GM19468 (cell line): ENCODE measurements around the gene CETP.

Experiments
- ATAC-seq: cut with Tn5 transposase; IDR thresholded peaks from one replicate; pipeline ENCODE4 v1.9.1; 2021; ENCODE audit warnings: mild to moderate bottlenecking, moderate library complexity, moderate number of reproducible peaks; ENCODE audit not compliant: unreplicated experiment; ENCODE audit errors: extremely low read depth

Gene CETP, protein sequence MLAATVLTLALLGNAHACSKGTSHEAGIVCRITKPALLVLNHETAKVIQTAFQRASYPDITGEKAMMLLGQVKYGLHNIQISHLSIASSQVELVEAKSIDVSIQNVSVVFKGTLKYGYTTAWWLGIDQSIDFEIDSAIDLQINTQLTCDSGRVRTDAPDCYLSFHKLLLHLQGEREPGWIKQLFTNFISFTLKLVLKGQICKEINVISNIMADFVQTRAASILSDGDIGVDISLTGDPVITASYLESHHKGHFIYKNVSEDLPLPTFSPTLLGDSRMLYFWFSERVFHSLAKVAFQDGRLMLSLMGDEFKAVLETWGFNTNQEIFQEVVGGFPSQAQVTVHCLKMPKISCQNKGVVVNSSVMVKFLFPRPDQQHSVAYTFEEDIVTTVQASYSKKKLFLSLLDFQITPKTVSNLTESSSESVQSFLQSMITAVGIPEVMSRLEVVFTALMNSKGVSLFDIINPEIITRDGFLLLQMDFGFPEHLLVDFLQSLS

GRCh38 chr16:56961851-56962281 is at the start of gene CETP:
CETP (plus strand) TSS chr16:56961950; CDS start chr16:56961980, 30 bp downstream.
- no peak for ATAC-seq

GRCh38 chr16:56912746-56913708 is 48.7 kb upstream of the CETP start:
- no peak for ATAC-seq

DNA sequence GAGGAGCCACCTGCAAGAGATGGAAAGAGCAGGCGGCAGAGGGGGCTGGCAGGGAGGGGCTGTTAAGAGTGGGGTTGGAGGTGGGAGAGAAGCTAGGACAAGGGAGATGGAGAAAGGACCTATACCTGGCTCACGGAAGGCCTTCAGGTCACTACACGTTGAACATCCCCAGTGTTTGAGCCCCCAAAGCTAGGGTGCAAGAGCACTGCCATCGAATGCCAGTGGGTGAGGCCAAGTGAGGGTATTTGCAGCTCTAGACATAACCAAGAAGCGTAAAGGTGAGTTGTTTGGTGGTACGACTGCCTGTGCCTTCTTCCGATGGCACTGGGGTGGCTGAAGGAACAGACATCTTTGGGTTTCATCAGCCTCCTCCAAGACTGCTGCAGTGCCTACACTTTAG is 46.9 kb upstream of the CETP start:
- no peak for ATAC-seq

DNA sequence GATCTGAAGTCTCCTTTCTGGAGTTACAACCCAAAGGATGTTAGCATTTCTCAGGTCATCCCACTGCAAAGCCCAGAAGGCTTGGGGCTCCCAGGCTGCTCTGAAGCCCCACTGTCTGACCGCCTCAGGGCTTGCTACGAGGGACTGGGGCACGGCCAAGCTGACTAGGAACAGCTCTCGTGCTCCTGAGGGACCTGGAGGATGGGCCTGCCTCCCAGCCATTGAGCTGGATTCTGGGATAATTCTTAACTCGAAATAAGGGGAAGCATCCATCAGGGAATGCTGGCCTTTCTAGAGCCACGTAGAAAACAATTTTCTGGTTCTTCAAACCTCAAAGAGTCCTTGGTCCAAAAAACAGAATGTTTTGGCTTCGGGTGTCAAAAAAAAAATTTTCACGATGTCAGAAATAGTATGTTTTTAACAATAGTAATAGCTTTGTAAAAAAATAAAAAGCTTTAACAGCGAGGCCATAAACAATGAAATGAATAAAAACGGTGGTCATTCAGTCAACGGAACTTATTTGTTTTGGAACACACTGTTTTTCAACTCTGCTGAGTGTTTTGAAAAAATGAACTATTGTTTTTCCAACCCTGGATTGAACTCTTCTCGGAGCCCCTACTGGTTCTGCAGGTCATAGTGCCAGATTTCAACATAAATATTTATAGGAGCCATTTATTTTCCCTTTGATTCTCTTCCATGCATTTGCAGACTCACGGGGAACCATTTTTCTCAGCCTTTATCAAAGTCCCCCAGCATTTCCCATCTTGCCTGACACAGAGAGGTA is 46.2 kb upstream of the CETP start:
- no peak for ATAC-seq

DNA sequence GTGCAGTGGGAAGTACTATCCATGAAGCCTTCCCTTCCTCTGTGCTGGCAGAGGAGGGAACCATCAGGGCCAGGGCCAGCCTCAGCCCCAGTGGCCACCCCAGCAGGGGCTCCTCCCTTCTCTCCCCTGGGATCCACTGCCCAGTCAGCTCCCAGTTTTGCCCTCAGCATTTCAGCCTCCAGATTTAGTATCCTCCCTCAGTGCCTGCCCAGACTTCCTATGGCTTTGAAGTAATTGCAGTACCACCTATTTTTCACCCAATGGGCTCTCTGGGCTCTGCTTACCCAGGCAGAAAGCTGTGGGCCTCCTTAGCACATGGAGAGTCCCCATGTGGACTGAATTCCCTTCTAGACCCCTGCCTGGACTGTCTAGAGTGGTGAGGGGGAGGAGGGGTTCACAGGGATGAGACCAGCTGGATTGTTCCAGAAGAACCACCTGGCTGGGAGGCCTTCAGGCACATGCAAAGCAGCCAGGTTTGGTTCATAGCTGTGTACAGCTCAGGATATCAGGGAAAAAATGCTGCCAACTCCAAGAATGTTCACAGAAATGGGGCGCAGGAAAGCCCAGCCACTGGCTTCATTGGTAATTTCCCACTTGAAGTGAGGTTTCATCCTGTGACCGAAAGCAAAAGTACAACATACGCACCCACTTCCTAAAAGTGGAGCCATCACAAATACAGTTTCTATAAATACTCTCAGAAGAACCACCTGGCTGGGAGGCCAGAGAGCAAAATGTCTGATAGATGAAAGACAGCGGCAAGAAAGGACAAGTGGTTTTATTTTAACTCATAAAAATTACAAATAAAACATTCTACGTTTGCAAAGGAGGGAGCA is 45.0 kb upstream of the CETP start:
- ATAC-seq: peak; percentile 41

GRCh38 chr16:56918467-56919012 is 43.2 kb upstream of the CETP start:
- no peak for ATAC-seq

DNA sequence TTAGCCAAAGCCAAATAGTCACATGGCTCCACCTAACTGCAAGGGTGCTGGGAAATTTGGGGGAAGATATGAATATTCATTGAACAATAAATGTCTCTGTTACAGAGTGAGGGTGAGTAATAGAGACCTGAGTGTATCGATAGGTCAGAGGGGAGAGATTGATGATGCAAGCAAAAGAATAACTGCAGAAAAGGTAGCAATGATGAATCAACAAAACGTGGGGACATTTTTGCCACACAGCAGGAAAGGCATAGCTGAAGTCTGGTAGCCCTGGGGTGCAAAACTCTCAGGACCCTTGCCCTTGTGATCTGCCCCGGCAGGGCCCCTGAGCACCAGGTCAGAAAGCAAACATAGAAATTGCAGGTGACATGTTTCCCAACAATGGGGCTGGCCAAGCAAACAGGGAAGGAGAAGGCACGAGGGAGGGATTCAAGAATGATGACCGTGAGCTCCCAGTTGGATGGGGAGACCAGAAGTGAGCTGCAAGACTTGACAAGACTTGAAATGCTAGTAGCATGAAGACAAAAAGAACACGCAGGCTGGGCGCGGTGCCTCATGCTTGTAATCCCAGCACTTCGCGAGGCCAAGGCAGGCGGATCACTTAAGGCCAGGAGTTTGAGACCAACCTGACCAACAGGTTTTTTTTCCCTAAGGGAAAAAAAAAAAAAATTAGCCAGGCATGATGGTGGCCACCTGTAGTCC is 42.5 kb upstream of the CETP start:
- no peak for ATAC-seq

GRCh38 chr16:56921571-56921970 is 40.2 kb upstream of the CETP start:
- ATAC-seq: no peak

GRCh38 chr16:56923481-56924091 is 38.2 kb upstream of the CETP start:
- no peak for ATAC-seq

DNA sequence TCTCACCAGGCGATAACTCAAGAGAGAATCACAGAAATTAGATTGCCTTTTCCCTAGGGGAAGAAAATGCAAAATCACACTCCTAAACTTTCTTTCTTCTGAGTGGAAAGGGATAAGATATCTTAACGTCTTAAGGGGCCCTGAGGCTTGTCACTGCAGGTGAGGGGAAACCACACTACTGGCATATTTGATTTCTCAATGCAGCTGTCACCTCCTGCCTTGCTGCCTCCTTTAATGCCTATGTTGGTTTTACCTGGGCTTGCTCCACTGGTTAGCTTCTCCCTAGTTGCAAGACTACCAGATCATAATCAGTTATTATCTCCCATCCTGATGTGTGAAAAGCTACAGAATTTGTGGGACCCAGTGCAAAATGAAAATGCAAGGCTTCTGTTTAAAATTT is 34.3 kb upstream of the CETP start:
- no peak for ATAC-seq

DNA sequence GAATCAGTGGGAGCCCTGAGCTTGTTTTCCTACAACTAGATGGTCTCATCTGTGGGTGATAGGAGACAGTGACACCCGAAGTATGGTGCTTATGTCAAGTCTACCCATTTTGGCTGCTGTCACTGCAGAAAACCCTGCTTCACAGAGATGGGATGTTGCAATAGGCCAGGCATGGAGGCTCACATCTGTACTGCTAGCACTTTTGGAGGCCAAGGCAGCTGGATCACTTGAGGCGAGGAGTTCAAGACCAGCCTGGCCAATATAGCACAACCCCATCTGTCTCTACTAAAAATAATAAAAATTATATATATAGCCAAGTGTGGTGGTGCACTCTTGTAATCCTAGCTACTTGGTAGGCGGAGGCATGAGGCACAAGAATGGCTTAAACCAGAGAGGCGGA is 32.1 kb upstream of the CETP start:
- no peak for ATAC-seq

- ATAC-seq: no peak
Measured at GRCh38 chr16:56930486-56931270, 31.1 kb upstream of the CETP start.

DNA sequence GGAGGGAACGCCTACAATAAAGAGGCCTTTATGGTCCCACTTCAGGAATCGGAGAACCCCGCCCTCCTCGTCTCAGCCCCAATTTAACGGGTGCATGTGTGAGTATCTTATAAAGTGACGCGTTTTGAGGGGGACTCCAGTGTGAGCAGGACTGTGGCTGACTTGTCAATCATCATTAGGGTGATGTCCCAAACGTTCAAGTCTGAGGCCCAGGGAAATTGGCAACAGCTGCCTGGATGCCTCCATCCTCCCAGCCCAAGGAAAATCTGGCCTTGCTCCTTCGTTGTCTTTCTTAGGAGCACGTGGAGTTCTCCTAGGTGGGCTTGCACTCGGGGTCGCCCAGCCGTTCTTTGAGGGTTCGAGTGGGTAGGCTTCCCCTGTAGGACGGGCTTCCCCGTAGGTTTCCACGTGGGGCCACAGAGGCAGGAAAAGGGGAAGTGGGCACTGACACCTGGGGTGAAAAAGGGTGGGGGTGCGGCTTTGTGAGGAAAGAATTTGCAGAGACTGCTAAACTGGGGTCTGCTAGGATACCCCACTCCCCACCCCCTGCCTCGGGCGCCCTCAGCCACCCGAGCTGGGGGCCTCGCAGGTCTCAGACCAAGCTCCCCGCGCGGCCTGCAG is 30.4 kb upstream of the CETP start:
- peak; percentile 1 for ATAC-seq

- ATAC-seq: peak; percentile 93
Measured at GRCh38 chr16:56931892-56932720, 29.6 kb upstream of the CETP start, which contains the start of gene HERPUD1. HERPUD1 (plus strand) TSS chr16:56932142; CDS start chr16:56932245, 103 bp downstream.

DNA sequence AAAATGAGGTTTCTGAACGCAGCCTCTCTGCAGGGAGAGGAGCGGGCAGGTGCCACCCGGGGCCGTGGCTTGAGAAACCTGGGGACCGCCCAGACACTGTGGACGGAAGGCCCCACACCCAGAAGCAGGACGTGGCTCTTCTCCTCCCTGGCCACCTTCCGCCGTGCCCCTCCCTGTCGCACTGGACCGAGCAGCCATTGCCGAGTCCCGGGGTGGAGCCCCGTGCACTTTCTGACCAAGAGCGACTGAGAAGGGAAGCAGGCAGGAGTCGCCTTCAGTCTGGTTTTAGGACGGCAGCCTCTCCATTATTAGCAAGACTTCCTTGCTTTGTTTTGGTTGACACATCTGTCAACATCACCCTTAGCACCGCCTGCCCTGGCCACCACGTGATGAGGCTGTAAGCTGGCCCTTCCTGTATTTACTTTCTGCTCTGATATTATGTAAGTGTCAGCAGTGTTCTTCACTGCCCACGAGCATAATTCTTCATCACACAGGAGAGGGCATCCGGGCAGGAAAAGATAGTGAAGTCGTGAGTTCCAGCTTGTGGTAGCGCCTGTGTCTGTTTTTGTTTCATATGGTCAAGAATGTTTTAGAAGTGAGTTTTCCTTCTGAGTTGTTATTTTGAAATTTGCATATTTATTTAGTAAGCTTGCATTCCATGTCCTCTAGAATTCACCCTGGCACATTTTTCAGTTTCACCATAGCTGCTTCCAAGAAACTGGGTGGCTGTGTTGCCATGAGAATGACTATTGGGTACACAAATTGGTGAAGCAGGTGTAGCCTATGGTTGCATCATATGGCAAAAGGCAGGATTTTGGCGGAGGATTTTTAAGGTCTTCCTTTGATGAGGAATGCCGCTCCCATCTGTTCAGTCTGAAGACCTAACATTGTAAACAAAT is 28.8 kb upstream of the CETP start:
- ATAC-seq: no peak
